HG02852 (cell line): ENCODE measurements around the gene DCUN1D1.

Experiments used
- ATAC-seq: cut with Tn5 transposase; IDR thresholded peaks from one replicate; pipeline ENCODE4 v1.9.1; 2021; ENCODE audit warnings: mild to moderate bottlenecking, moderate library complexity; ENCODE audit not compliant: unreplicated experiment

Gene DCUN1D1

DNA sequence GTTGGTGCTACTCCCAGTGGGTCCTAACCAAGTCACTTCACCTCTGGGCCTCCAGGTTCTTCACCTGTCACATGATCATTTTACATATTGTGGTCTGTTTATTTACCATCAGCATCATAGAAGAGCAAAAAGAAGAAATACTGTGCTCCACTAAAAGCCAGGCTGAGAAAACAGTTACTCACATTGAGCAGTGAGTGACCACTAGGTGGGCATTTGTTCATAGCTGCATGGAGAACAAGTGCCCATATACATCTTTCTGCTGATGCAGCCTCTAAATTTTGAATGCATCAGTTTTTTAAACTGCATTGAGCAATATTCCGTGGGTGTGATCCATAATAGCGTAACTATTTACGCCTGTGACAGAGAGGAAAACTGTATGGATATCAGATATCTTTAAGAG lies 76.2 kb downstream of the DCUN1D1 start:
- ATAC-seq, result no peak

DNA sequence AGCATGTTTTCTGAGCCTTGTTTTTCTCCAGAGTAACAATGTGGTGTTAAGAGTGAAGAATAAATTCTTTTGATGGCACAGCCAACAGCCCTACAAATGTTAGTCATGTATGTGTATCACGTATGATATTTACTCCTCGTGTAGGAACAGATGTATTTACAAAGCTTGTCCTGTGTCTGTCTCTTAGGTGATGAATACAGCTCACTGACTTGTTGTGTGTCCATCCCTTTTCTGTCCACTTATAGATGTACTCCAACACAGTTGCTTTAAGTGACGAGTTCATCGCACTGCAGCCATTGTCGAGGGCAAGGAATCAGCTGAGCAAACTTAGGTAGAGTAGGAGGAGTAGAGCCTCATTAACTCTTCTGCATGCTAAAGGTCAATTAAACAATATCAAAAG lies 78.1 kb downstream of the DCUN1D1 start:
- ATAC-seq, result no peak

DNA sequence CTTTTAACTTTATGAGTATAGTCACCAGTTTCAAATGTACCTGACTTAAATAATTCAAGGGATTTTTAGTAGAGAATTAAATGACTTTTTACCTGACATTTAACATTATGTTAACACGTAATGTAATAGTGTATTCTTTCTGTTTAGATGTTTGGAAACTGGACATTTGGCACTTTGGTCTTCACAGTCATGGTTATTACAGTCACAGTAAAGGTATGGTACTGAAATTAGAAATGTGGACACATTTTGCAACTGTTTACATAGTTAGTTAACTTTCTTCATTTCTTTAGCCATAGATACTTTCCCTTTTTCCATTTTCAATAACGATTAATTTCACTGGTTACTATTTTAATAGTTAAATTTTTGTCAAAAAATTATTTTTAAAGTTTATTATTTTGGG lies 83.8 kb downstream of the DCUN1D1 start:
- no peak for ATAC-seq

DNA sequence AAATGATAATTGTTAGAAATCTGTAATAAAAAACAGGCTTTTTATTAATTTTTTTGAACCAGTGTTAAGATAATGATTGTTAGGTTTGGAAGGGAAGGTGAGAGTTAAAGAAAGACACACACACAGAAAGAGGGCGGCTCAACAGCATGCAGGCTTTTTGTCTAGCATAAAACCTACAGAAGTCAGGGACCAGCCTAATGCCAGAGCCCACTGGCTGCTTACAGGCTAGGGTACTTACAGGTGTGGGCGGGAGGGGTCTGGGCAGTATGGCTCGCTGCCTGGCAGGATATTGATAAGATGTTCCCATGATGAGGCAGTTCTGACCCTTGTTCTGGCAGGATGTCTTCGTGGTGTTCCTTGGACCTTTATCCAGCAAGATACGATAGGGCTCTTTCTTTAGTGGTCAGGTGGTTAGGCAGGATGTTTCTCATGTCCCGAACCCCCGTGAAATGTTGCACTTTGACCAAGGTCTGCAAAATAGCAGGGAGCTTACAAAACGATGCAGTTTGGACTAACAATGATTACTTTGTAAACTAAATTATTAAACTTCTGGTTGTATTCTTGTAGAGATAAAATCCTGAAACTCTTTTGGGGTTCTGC lies 84.7 kb downstream of the DCUN1D1 start:
- ATAC-seq, result no peak

DNA sequence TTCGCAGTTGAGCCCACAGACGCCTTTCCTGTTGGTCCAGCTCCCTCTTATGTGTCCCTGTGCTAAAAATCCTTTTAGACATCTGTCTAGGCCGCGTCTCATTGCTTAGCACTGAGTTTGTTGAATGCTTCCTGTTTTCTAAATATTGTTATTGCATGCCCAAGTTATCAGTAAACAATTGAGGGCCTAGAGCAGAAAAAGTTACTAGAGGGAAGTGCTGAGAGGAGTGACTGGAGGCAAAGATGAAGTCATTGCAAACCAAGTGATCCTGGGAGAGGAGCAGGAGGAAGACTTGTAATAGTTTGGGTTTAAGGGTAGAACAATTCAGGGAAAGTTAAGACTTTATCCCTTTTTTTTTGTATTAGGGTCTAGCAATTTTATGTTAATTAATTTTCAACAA lies 88.1 kb downstream of the DCUN1D1 start:
- no peak for ATAC-seq

DNA sequence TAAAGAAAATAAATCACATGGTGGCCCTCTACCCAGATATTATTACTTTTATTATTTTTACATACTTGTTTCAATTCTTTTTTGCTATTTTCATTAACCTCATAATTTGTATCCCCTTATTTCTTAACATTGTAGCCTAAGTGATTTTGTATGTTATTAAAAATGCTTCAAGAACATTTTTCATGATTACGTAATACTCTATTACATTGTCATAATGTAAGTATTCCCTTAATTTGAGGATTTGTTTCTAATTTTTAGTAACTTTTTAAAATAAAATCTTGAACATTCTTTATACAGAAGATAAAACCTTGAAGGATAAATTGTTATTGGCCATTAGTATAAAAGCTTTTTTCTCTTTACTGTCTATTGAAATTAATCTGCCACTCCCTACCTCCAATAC lies 89.0 kb downstream of the DCUN1D1 start:
- ATAC-seq, result no peak

DNA sequence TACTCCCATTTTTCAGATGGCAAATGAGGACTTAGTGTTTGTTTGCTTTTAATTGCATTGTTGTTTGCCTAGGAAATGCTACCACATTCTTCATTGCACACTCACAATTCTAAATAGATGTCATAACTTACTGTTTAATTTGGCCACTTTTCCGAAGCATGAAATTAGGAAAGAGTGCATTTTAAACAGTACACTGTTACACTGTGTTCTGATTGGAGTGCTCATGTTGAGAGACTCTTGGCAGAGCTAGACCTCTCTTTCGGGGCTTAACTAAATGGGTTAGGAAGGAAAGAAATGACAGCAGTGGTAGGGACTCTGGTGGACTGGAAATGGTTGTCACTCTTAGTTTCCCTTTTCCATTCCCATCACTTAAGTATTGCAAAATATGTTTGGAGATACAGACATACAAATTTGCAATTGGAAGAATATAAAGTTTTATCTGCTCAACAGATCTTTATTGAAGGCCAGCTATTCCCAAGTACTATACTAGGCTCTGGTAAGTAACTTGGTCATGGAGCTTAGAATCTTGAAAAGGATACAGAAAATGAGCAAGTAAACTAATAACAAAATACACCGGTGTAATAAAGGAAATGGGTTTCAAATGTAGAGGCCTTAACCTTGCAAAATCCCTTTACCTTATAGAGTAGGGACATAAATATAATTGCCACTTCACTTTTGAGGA lies 90.2 kb downstream of the DCUN1D1 start:
- ATAC-seq, result no peak
